ENCODE results near the gene ZMIZ1. TPM values are rescaled to one million over a fixed set of nuclear protein-coding genes. Genes with fewer than 3 reads are reported as not detected.

Gene ZMIZ1
- total RNA-seq, 2 donors from 2014 or later, result 27.2 to 42.2 TPM

DNA sequence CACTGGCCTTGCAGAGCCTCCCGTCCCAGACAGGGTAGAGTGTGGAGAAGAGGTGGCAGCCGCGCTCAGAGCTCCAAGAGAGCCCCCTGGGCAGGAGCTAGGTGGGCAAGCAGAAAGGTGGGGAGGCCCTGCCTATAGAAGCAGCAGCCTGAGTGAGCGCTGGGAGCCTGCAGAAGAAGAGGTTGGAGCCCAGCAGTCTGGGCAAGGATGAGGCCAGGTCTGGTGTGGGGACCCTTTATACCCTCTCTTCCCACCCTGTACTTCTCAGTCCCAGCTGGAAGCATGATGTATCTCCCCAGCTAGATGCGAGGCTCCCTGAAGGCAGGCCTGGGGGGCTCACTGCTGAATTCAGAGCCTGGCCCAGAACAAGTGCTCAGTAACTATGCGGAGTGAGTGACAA, 44.5 kb upstream of the ZMIZ1 start:
- no peaks in the 10 kb centered on the region for H3K9me3 ChIP-seq
- peaks cover 49% of the 10 kb centered on the region for H3K4me1 ChIP-seq
- intact Hi-C loops (cut with DNase I), result no loop called here
- H3K4me3 ChIP-seq, result no peak overlapping the region
- H3K36me3 ChIP-seq (replicated peaks in 1 of 2; ENCODE audit: insufficient read depth in 1 of 2, low read depth in 2 of 2), result no peaks in the 10 kb centered on the region
- H3K27ac ChIP-seq, result no peak overlapping the region
- DNase-seq (no peak), ATAC-seq (no peak)
- H3K27me3 ChIP-seq, result no peaks in the 10 kb centered on the region
- TF ChIP-seq, protein P1, sequence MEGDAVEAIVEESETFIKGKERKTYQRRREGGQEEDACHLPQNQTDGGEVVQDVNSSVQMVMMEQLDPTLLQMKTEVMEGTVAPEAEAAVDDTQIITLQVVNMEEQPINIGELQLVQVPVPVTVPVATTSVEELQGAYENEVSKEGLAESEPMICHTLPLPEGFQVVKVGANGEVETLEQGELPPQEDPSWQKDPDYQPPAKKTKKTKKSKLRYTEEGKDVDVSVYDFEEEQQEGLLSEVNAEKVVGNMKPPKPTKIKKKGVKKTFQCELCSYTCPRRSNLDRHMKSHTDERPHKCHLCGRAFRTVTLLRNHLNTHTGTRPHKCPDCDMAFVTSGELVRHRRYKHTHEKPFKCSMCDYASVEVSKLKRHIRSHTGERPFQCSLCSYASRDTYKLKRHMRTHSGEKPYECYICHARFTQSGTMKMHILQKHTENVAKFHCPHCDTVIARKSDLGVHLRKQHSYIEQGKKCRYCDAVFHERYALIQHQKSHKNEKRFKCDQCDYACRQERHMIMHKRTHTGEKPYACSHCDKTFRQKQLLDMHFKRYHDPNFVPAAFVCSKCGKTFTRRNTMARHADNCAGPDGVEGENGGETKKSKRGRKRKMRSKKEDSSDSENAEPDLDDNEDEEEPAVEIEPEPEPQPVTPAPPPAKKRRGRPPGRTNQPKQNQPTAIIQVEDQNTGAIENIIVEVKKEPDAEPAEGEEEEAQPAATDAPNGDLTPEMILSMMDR (IDR thresholded peaks at IDR 0.05), result no peak
- TF ChIP-seq POLR2A (IDR thresholded peaks at IDR 0.05), result no peak
- WGBS, 2 donors, result 94 to 95% methylated on average over 4 to 6 of the region's 6 CpGs

DNA sequence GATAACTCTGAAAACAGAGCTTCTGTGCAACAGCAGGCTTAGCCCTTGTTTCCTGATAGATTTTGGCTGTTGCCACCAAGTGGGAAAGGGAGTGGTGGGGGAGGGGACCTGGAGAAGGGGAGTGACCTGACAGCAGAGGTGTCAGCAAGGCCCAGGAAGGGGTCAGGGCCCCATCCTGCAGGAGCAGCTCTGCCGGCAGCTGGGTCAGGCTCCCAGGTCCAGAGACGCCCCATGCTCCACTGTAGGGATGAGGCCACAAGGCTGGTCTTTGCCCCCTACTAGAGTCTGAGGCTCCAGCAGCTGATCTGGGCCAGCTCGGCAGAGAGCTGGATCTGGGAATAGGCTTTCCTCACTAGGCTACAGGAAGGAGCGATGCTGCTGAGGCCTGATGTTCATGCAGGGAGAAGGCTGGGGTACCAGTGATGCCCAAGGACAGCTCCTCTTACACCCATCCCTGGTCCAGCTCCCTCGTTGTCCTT, 44.0 kb upstream of the ZMIZ1 start:
- intact Hi-C loops (cut with DNase I), result no loop called here
- H3K9me3 ChIP-seq, result no peaks in the 10 kb centered on the region
- 87 to 92% methylated on average over 2 to 4 of the region's 5 CpGs for whole genome bisulfite sequencing, 2 donors
- DNase-seq (no peak), ATAC-seq (no peak)
- TF ChIP-seq, protein P1 (IDR thresholded peaks at IDR 0.05), result no peak
- TF ChIP-seq POLR2A (IDR thresholded peaks at IDR 0.05), result no peak
- peaks cover 49% of the 10 kb centered on the region for H3K4me1 ChIP-seq
- no peaks in the 10 kb centered on the region for H3K27me3 ChIP-seq
- H3K36me3 ChIP-seq (replicated peaks in 1 of 2; ENCODE audit: insufficient read depth in 1 of 2, low read depth in 2 of 2), result no peaks in the 10 kb centered on the region
- H3K27ac ChIP-seq, result no peak overlapping the region
- no peak overlapping the region for H3K4me3 ChIP-seq

DNA sequence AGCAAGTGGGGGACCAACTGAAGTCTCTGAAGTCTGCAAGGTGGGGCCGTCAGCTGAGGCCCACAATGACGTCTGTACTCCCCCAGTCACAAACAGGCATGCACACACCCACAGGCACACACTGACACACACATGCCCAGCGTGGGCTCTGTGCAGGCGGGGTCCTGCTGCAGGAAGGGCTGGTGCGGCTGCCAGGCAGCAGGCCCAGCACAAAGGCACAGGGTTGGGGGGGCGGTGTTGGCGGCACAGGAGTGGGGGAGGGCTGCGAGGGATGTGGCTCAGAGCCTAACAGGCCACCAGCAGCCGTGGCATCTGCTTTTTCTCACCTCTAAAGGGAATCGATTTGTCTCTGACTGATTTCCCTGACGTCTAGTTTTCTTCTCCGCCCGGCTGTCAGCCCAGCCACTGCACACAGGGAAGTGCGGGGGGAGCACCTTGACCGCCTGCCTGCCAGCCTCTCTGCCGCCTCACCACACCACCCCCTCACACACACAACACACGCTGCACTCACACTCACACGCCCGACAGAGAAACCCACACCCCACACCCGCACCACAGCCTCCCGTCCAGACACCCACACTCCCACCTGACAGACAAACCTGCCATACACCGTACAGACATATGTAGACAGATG, 43.5 kb upstream of the ZMIZ1 start:
- H3K4me1 ChIP-seq, result peaks cover 46% of the 10 kb centered on the region
- intact Hi-C loops (cut with DNase I), result no loop called here
- WGBS, 2 donors, result 20 to 22% methylated on average over 18 to 22 of the region's 22 CpGs
- ATAC-seq, result peak; percentile 45
- TF ChIP-seq, protein P1 (IDR thresholded peaks at IDR 0.05), result no peak
- no peak for TF ChIP-seq POLR2A (IDR thresholded peaks at IDR 0.05)
- H3K27ac ChIP-seq, result peak overlapping the region in 3 of 4 donors; percentile 8 to 28 (median 15)
- no peaks in the 10 kb centered on the region for H3K36me3 ChIP-seq (replicated peaks in 1 of 2; ENCODE audit: insufficient read depth in 1 of 2, low read depth in 2 of 2)
- H3K27me3 ChIP-seq, result no peaks in the 10 kb centered on the region
- peak in 3 of 4 donors; percentile 52 to 62 (median 56) for DNase-seq
- H3K9me3 ChIP-seq, result no peaks in the 10 kb centered on the region
- no peak overlapping the region for H3K4me3 ChIP-seq

DNA sequence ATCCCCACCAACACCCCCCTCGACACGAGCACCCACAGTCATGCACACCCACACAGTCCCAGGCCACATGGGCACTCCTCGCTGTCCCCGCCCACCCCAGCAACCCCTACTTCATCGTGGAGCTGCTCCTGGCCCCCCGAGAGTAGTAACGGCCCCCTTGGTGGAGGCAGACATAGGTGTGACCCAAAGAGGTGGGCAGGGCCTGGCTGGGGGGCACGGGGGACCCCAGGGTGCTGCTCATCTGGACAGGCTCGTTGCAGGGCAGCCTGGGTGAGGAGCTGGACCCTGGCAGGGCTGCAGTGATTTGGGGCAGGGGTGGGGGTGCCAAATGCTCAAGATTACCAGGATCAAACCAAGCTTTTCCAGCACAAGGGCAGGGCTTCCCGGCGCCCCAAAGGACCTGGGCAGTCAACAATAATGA, 42.4 kb upstream of the ZMIZ1 start:
- ATAC-seq (no peak), DNase-seq (no peak)
- TF ChIP-seq, protein P1 (IDR thresholded peaks at IDR 0.05), result no peak
- TF ChIP-seq POLR2A (IDR thresholded peaks at IDR 0.05), result no peak
- WGBS, 2 donors, result 85 to 86% methylated on average over 11 of the region's 11 CpGs
- no peak overlapping the region for H3K4me3 ChIP-seq
- intact Hi-C loops (cut with DNase I), result no loop called here
- no peaks in the 10 kb centered on the region for H3K9me3 ChIP-seq
- H3K36me3 ChIP-seq (replicated peaks in 1 of 2; ENCODE audit: insufficient read depth in 1 of 2, low read depth in 2 of 2), result no peaks in the 10 kb centered on the region
- peaks cover 42% of the 10 kb centered on the region for H3K4me1 ChIP-seq
- H3K27ac ChIP-seq, result no peak overlapping the region
- no peaks in the 10 kb centered on the region for H3K27me3 ChIP-seq

DNA sequence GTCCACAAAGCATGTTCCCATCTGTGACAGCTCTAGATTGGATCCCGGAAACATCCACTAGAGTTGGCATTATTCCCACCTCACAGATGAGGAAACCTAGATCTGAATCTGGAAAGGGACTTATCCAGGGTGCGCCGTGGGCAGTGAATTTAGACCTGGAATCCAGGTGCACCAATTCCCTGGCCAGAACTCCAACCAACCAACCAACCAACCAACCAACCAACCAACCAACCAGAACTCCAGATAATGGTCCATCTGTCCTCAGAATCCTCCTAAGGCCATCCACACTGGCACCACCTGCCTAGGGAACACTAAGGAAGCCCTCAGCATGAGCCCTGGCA, 42.0 kb upstream of the ZMIZ1 start:
- 86 to 89% methylated on average over 3 of the region's 3 CpGs for WGBS, 2 donors
- peak overlapping the region in 2 of 4 donors; percentile 56 to 64 for H3K27ac ChIP-seq
- H3K4me1 ChIP-seq, result peaks cover 40% of the 10 kb centered on the region
- intact Hi-C loops (cut with DNase I), result no loop called here
- no peak overlapping the region for H3K4me3 ChIP-seq
- no peak for ATAC-seq
- H3K27me3 ChIP-seq, result no peaks in the 10 kb centered on the region
- DNase-seq, result no peak
- H3K36me3 ChIP-seq (replicated peaks in 1 of 2; ENCODE audit: insufficient read depth in 1 of 2, low read depth in 2 of 2), result no peaks in the 10 kb centered on the region
- H3K9me3 ChIP-seq, result no peaks in the 10 kb centered on the region
- no peak for TF ChIP-seq POLR2A (IDR thresholded peaks at IDR 0.05)
- TF ChIP-seq, protein P1 (IDR thresholded peaks at IDR 0.05), result no peak

Measured in body of pancreas (tissue), 4 donors.